K562 (cell line): Measurements from ENCODE around the gene CRB2. TPM values are rescaled to one million over a fixed set of nuclear protein-coding genes. Genes with fewer than 3 reads are reported as not detected.

Source experiments
- ARHGAP35 ChIP-seq: fragments of 450-650 bp; IDR thresholded peaks from 2 replicates; pipeline ENCODE4 v1.6.1; 2018; ENCODE audit not compliant: partially characterized antibody
- CAMTA2 ChIP-seq: fragments of 250-450 bp; sonication (Bioruptor Pico); conservative IDR thresholded peaks from 2 replicates; pipeline ENCODE4 v1.5.1; 2022
- NR4A1 ChIP-seq, 2 experiments: fragments of 250-450 bp in 1 of 2; fragments of 450-650 bp in 1 of 2; sonication (Bioruptor Pico) in 1 of 2; IDR thresholded peaks; 2 replicates each; pipeline versions ENCODE4 v1.4.0 to v1.6.1; 2016 to 2020; ENCODE audit warnings: mild to moderate bottlenecking in 2 of 2, missing compliant biosample characterization in 1 of 2, missing genetic modification characterization in 1 of 2, moderate library complexity in 1 of 2
- RBM15 ChIP-seq: fragments of 200-400 bp; formaldehyde crosslinking; IDR thresholded peaks from 2 replicates; pipeline ENCODE4 v1.6.1; 2018; ENCODE audit warnings: mild to moderate bottlenecking, low read length, moderate library complexity; ENCODE audit not compliant: insufficient read depth
- RNF2 ChIP-seq: sonication (generic); IDR thresholded peaks from 2 replicates; pipeline ENCODE4 v1.6.1; 2016
- TAF9B ChIP-seq: fragments of 450-650 bp; IDR thresholded peaks from 2 replicates; pipeline ENCODE4 v1.6.1; 2018; ENCODE audit warnings: mild to moderate bottlenecking; ENCODE audit not compliant: partially characterized antibody
- U2AF1 ChIP-seq: fragments of 200-400 bp; formaldehyde crosslinking; optimal IDR thresholded peaks from 2 replicates; pipeline ENCODE3; 2017; ENCODE audit warnings: mild to moderate bottlenecking, low read depth, low read length, moderate library complexity
- ZNF311 ChIP-seq: fragments of 250-450 bp; sonication (Bioruptor Pico); IDR thresholded peaks from 2 replicates; pipeline ENCODE4 v1.4.0; 2020; ENCODE audit warnings: mild to moderate bottlenecking, moderate library complexity
- ZNF318 ChIP-seq, 2 experiments: fragments of 450-650 bp; IDR thresholded peaks; 2 replicates each; pipeline ENCODE4 v1.6.1; 2016; ENCODE audit warnings: mild to moderate bottlenecking in 2 of 2, borderline replicate concordance in 1 of 2, low read depth in 1 of 2, moderate library complexity in 1 of 2
- ZNF518B ChIP-seq: fragments of 250-450 bp; sonication (Bioruptor Pico); IDR thresholded peaks from 2 replicates; pipeline ENCODE4 v1.5.0; 2021; ENCODE audit warnings: mild to moderate bottlenecking, moderate library complexity
- polyA plus RNA-seq, 8 experiments: library from polyadenylated mRNA; depleted of rRNA in 4 of 8; stranded (reverse) in 5 of 8; unstranded in 3 of 8; fragments of >200 nt; fragmentation: Nextera tagmentation in 2 of 8; fragmentation: Illumina TruSeq in 1 of 8; extraction: Ambion mirVana in 2 of 8; extraction: Trizol in 1 of 8; gene quantifications; 2 replicates each; pipeline versions ENCODE4 v1.2.1 to v1.2.3, GENCODE V29; 2011 to 2014; ENCODE audit warnings: inconsistent platforms in 1 of 8, missing spikeins in 1 of 8
- total RNA-seq, 7 experiments: library from RNA; depleted of rRNA in 6 of 7; stranded (reverse); fragments of >200 nt in 6 of 7; fragmentation: Illumina TruSeq in 2 of 7; extraction: Trizol in 2 of 7; gene quantifications; 2 replicates each; pipeline versions ENCODE4 v1.2.1 to v1.2.3, GENCODE V29; 2011 to 2021; ENCODE audit warnings: low replicate concordance in 1 of 7
- TF ChIP-seq, protein P1 (sequence below): fragments of 450-650 bp; IDR thresholded peaks from one replicate; pipeline ENCODE4 v1.6.1; 2018; ENCODE audit warnings: mild to moderate bottlenecking, moderate library complexity; ENCODE audit not compliant: partially characterized antibody

CRB2 gene
- total and polyA plus RNA-seq, 9 of the 15 experiments (the other 6 are each of a cell fraction or from before 2014, with no cell fraction given): 0.13 to 1.2 (median 0.25) TPM; not detected in 2

DNA sequence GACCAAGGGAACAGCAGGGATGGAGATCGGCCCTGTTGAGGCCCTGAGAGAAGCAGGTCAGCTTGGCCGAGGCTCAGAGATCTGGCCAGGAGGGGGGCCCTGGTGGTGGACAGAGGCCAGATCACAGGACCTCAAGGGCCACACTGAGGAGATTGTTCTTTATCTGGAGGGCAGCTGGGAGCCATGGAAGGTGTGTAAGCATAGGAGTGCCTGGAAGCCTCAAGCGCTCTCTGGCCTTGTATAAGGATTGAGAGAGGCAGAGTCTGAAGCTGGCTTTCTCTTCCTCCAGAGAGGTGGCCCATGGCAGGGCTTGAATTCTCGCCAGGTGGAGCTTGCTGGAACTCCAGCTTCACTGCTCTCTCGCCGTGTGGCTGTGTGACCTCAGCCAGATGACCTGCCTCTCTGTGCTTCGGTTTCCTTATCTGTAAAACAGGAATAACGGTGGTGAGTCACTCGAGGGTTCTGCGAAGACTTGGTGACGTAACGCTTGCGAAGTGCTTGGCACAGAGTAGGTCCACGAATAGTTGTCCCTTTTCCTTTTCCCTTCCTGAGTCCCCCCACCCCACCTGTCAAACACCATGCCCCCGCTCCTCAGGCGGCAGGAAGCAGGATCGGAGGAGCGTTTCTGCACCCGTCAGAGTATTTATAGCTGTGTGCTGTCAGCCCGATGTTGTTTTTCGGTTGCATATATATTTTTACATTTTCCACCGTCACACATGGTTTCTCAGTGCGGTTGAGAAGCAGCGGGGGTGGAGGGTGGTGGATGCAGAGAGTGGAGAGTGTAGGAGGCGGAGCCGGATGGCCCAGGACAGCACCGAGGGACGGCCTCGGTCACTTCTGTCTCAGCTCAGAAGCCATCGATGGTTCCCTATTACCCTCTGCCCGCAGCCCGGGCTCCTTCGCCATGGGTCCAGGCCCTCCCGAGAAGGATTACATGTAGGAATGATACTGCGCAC lies 17.0 kb upstream of the CRB2 start (continued):
- no peak for TF ChIP-seq ZNF518B
- TF ChIP-seq U2AF1: no peak
- TF ChIP-seq, protein P1, sequence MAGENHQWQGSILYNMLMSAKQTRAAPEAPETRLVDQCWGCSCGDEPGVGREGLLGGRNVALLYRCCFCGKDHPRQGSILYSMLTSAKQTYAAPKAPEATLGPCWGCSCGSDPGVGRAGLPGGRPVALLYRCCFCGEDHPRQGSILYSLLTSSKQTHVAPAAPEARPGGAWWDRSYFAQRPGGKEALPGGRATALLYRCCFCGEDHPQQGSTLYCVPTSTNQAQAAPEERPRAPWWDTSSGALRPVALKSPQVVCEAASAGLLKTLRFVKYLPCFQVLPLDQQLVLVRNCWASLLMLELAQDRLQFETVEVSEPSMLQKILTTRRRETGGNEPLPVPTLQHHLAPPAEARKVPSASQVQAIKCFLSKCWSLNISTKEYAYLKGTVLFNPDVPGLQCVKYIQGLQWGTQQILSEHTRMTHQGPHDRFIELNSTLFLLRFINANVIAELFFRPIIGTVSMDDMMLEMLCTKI: no peak
- no peak for TF ChIP-seq ARHGAP35
- 0 out of 4 replicates have a peak, but pooled peaks of 1 of the 2 experiments have one; percentile 42 for TF ChIP-seq ZNF318 (IDR thresholded peaks at IDR 0.05; ENCODE audit: borderline replicate concordance in 1 of 2, low read depth in 1 of 2)
- no peak for TF ChIP-seq ZNF311 (CRISPR knock-in tag)
- TF ChIP-seq TAF9B: no peak
- no peak for TF ChIP-seq NR4A1 (CRISPR knock-in tag; IDR thresholded peaks at IDR 0.05)
- no peak for TF ChIP-seq NR4A1 (tag; IDR thresholded peaks at IDR 0.05)
- no peak for TF ChIP-seq RBM15
- TF ChIP-seq RNF2: no peak
- TF ChIP-seq CAMTA2: no peak
